ENCODE results near the gene ADAMTSL5. TPM values are rescaled to one million over a fixed set of nuclear protein-coding genes. Genes with fewer than 3 reads are reported as not detected.

Gene ADAMTSL5
- polyA plus RNA-seq, 3 donors = 0.09 TPM; not detected in 2

DNA sequence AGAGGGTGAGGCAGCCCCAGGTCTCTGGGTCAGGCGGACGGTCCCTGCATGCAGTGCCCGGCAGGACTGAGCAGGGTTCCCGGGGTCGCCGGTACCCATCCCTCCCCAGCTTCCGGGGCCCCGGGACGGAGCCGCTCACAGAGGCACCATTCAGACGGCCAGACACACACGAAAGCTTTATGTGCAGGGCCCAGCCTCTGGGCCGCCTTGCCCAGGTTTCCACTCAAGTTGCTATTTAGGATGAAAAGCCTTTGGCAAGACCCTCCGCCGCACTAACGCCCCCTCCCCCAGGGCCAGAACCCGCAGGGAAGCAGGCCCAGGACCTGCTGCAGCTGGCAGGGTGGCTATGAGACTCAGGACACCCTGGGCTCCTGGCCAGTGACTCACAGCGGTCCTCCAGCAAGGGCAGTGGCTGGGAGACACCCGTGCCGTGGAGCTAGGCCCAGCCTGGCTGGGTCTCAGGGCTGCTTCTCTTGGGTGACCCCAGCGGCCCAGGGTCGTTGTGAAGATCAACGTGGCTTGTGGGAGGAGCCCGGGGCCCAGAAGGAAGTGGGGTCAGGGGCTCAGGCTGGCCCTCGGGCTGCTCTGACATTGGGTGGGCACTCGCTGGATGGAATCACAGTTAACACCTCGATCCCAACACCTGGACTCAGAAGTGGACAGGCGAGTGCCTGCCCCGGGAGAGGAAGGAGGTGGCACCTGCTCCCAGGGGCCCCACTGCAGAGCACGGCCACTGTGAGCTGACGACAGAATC, 38.6 kb downstream of the ADAMTSL5 start:
- Histone ChIP-seq H3K79me2 (ENCODE audit: insufficient read depth, low read length) (peaks cover 29% of the 10 kb centered on the region), H3K36me3 (replicated peaks in 1 of 2; ENCODE audit: control insufficient read depth in 1 of 2, insufficient read depth in 2 of 2, low read length in 2 of 2) (peaks cover 18 to 27% of the 10 kb centered on the region in 2 donors), H2AFZ (ENCODE audit: insufficient read depth, low read depth, low read length, poor library complexity, severe bottlenecking) (no peak overlapping the region), H3K4me3 (replicated peaks in 1 of 3; ENCODE audit: low read depth in 2 of 3, low read length in 3 of 3) (no peak overlapping the region), H3K27ac (ENCODE audit: low read depth in 1 of 2, low read length in 2 of 2) (no peak overlapping the region), H3K9me3 (replicated peaks in 1 of 2; ENCODE audit: control insufficient read depth in 1 of 2, insufficient read depth in 1 of 2, low read length in 2 of 2) (peaks cover 8 to 10% of the 10 kb centered on the region in 2 donors), H3K4me2 (replicated peaks; ENCODE audit: extremely low read depth, low read length, poor library complexity, severe bottlenecking) (no peak overlapping the region), H3K4me1 (ENCODE audit: control insufficient read depth in 1 of 2, insufficient read depth in 2 of 2, low read length in 2 of 2) (peaks cover 36 to 37% of the 10 kb centered on the region in 2 donors), H3K9ac (ENCODE audit: insufficient read depth, low read length, poor library complexity, severe bottlenecking) (no peak overlapping the region), H3K27me3 (ENCODE audit: control insufficient read depth in 2 of 2, insufficient read depth in 2 of 2, low read length in 2 of 2) (peaks cover 31 to 42% of the 10 kb centered on the region in 2 donors), H4K20me1 (ENCODE audit: insufficient read depth, low read length) (peaks cover 73% of the 10 kb centered on the region)
- Mint-ChIP-seq H3K4me1 (peaks cover 33% of the 10 kb centered on the region), H3K36me3 (peaks cover 20 to 34% of the 10 kb centered on the region in 2 donors), H3K9me3 (peaks cover 0 to 16% (median 2%) of the 10 kb centered on the region in 7 donors), H3K27ac (no peak overlapping the region), H3K4me3 (peak overlapping the region in 1 of 2 donors; percentile 15), H3K27me3 (ENCODE audit: low read depth in 3 of 3) (peaks cover 32 to 52% (median 43%) of the 10 kb centered on the region in 3 donors)
- TF ChIP-seq, protein P1, sequence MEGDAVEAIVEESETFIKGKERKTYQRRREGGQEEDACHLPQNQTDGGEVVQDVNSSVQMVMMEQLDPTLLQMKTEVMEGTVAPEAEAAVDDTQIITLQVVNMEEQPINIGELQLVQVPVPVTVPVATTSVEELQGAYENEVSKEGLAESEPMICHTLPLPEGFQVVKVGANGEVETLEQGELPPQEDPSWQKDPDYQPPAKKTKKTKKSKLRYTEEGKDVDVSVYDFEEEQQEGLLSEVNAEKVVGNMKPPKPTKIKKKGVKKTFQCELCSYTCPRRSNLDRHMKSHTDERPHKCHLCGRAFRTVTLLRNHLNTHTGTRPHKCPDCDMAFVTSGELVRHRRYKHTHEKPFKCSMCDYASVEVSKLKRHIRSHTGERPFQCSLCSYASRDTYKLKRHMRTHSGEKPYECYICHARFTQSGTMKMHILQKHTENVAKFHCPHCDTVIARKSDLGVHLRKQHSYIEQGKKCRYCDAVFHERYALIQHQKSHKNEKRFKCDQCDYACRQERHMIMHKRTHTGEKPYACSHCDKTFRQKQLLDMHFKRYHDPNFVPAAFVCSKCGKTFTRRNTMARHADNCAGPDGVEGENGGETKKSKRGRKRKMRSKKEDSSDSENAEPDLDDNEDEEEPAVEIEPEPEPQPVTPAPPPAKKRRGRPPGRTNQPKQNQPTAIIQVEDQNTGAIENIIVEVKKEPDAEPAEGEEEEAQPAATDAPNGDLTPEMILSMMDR (IDR thresholded peaks at IDR 0.05) = no peak
- 91% methylated on average over 28 of the region's 31 CpGs for WGBS (ENCODE audit: insufficient coverage)
- intact Hi-C loops (cut with micrococcal nuclease) = no loop called here
- DNase-seq = no peak

GRCh38 chr19:1473085-1473851, 39.6 kb downstream of the ADAMTSL5 start:
- peaks cover 31 to 36% of the 10 kb centered on the region in 2 donors for H3K4me1 ChIP-seq (ENCODE audit: control insufficient read depth in 1 of 2, insufficient read depth in 2 of 2, low read length in 2 of 2)

More at GRCh38 chr19:1473085-1473851, 39.6 kb downstream of the ADAMTSL5 start:
- H3K4me3 Mint-ChIP-seq = peak overlapping the region in 1 of 2 donors; percentile 71
- no peak overlapping the region for H3K9ac ChIP-seq (ENCODE audit: insufficient read depth, low read length, poor library complexity, severe bottlenecking)
- DNase-seq = no peak
- H3K4me3 ChIP-seq (replicated peaks in 1 of 3; ENCODE audit: low read depth in 2 of 3, low read length in 3 of 3) = no peak overlapping the region
- 88% methylated on average over 16 of the region's 20 CpGs for WGBS (ENCODE audit: insufficient coverage)
- peaks cover 80% of the 10 kb centered on the region for H4K20me1 ChIP-seq (ENCODE audit: insufficient read depth, low read length)
- H3K27me3 ChIP-seq (ENCODE audit: control insufficient read depth in 2 of 2, insufficient read depth in 2 of 2, low read length in 2 of 2) = peaks cover 36 to 47% of the 10 kb centered on the region in 2 donors
- peaks cover 0 to 16% (median 2%) of the 10 kb centered on the region in 7 donors for H3K9me3 Mint-ChIP-seq
- H2AFZ ChIP-seq (ENCODE audit: insufficient read depth, low read depth, low read length, poor library complexity, severe bottlenecking) = no peak overlapping the region
- H3K27ac ChIP-seq (ENCODE audit: low read depth in 1 of 2, low read length in 2 of 2) = no peak overlapping the region
- peaks cover 22% of the 10 kb centered on the region for H3K79me2 ChIP-seq (ENCODE audit: insufficient read depth, low read length)
- intact Hi-C loops (cut with micrococcal nuclease) = no loop called here
- no peak overlapping the region for H3K4me2 ChIP-seq (replicated peaks; ENCODE audit: extremely low read depth, low read length, poor library complexity, severe bottlenecking)
- H3K9me3 ChIP-seq (replicated peaks in 1 of 2; ENCODE audit: control insufficient read depth in 1 of 2, insufficient read depth in 1 of 2, low read length in 2 of 2) = peaks cover 8 to 10% of the 10 kb centered on the region in 2 donors
- TF ChIP-seq, protein P1 (IDR thresholded peaks at IDR 0.05) = no peak
- peaks cover 29% of the 10 kb centered on the region for H3K4me1 Mint-ChIP-seq
- peaks cover 20 to 34% of the 10 kb centered on the region in 2 donors for H3K36me3 Mint-ChIP-seq
- peaks cover 18 to 27% of the 10 kb centered on the region in 2 donors for H3K36me3 ChIP-seq (replicated peaks in 1 of 2; ENCODE audit: control insufficient read depth in 1 of 2, insufficient read depth in 2 of 2, low read length in 2 of 2)
- peaks cover 32 to 59% (median 48%) of the 10 kb centered on the region in 3 donors for H3K27me3 Mint-ChIP-seq (ENCODE audit: low read depth in 3 of 3)
- H3K27ac Mint-ChIP-seq = no peak overlapping the region

All from CD14-positive monocyte (primary cell).